Uterus (tissue), 4 donors: ENCODE results near the gene MSRB1. TPM values are rescaled to one million over a fixed set of nuclear protein-coding genes. Genes with fewer than 3 reads are reported as not detected.

Experiments used
- DNase-seq, 2 donors: peaks; one replicate each; pipeline ENCODE4 v3.0.0-alpha.2; 2019 to 2020
- H3K27ac ChIP-seq, 2 donors: fragments of 200-600 bp; sonication (generic); 1 replicate in 1 of 2; 2 replicates in 1 of 2; pipeline ENCODE4 v1.5.1; 2016 to 2018
- H3K27me3 ChIP-seq, 2 donors: fragments of 200-600 bp; sonication (generic); one replicate each; pipeline ENCODE4 v1.5.1; 2018 to 2019; ENCODE audit warnings: control low read depth in 1 of 2
- H3K36me3 ChIP-seq, 2 donors: fragments of 200-600 bp; sonication (generic); one replicate each; pipeline ENCODE4 v1.5.1; 2019; ENCODE audit warnings: control low read depth in 1 of 2
- H3K4me1 ChIP-seq, 2 donors: fragments of 200-600 bp; sonication (generic); one replicate each; pipeline ENCODE4 v1.5.1; 2018 to 2019; ENCODE audit warnings: control low read depth in 1 of 2
- H3K4me3 ChIP-seq, 2 donors: fragments of 200-600 bp; sonication (generic); 1 replicate in 1 of 2; 2 replicates in 1 of 2; pipeline ENCODE4 v1.5.1; 2018 to 2019; ENCODE audit warnings: mild to moderate bottlenecking in 1 of 2
- H3K9me3 ChIP-seq, 2 donors: fragments of 200-600 bp; sonication (generic); one replicate each; pipeline ENCODE4 v1.5.1; 2019; ENCODE audit warnings: control low read depth in 1 of 2
- POLR2A ChIP-seq, 2 donors: fragments of 450-650 bp; IDR thresholded peaks; one replicate each; pipeline ENCODE4 v1.6.1; 2016; ENCODE audit warnings: antibody characterized with exemption in 2 of 2, mild to moderate bottlenecking in 1 of 2, moderate library complexity in 1 of 2
- intact Hi-C: fragments of 100-400 bp; cut with DNase I; formaldehyde crosslinking; loops from one replicate; pipeline ENCODE4 v1.15.1; 2023; ENCODE audit warnings: low total_unique reads
- total RNA-seq, 4 donors: library from RNA; depleted of rRNA in 3 of 4; stranded (reverse); fragments of >200 nt in 3 of 4; gene quantifications; one replicate each; pipeline versions ENCODE4 v1.1.0 to v1.2.4, GENCODE V29; 2014 to 2023
- TF ChIP-seq, protein P1 (sequence below), 4 experiments: fragments of 200-600 bp in 2 of 4; fragments of 450-650 bp in 2 of 4; sonication (generic) in 2 of 4; IDR thresholded peaks; one replicate each; pipeline ENCODE4 v1.5.1; 2016 to 2019; ENCODE audit warnings: antibody characterized with exemption in 4 of 4, mild to moderate bottlenecking in 2 of 4, moderate library complexity in 1 of 4
- donor health status: DM: yes; HTN: yes; CAD: no.

The MSRB1 gene, protein sequence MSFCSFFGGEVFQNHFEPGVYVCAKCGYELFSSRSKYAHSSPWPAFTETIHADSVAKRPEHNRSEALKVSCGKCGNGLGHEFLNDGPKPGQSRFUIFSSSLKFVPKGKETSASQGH
- 10 to 100 TPM in 2 of 4 donors, 1 to 10 TPM in 2; 5.6 to 21.2 (median 11.9) TPM for total RNA-seq

DNA sequence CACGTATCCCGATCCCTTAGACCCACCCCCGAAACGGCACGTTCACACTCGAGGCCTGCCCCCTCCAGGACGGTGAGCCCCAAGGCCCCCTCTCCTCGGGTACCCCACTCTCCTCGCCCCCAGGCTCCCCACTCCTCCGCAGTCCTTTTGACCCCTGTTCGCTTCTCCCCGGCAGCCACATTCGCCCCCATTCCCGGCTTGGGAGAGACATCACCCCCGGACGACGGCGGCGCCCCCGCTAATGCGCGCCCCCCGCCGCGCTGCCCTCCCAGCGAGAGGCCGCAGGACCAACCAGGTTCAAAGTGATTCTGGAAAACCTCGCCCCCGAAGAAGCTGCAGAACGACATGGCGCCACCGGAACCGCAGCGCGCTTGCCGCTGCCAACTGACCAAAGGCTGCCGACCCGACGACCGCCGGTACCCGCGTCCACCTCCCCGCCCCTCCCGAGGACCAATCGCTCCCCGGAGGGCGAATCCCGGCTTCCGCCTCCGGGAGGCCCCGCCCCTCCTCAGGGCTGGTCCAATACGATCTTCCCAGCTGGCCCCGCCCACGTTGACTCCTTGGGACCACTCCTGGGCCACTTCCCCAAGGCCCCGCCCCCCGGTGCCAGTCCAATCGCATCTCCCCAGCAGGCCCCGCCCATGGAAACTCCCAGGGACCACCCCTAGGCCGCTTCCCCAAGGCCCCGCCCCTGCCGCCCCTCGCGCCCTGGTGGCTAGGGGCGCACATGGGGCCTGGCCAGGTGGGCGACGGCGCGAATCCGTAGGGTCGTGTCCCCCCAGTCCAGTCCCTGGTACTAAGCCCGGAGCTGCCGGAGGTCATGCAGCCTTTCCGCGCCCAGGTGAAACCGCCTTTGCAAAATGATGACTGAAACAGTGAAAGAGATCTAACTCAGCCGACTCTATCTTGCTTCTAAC lies at the start of gene MSRB1:
Gene MSRB1 (minus strand): TSS at position 390 of the 917 bp plus-strand sequence. CDS start 43 bp downstream, at position 347.
- Histone ChIP-seq H3K4me3 (peak within 1 kb of the TSS; percentile 88 to 99), H3K27me3 (no peaks in the 10 kb centered on the region), H3K27ac (peak within 1 kb of the TSS; percentile 59 to 81), H3K36me3 (no peaks in the 10 kb centered on the region), H3K4me1 (peaks cover 0 to 5% of the 10 kb centered on the region in 2 donors), H3K9me3 (no peaks in the 10 kb centered on the region)
- DNase-seq, result peak; percentile 99 to 100
- TF ChIP-seq, protein P1, sequence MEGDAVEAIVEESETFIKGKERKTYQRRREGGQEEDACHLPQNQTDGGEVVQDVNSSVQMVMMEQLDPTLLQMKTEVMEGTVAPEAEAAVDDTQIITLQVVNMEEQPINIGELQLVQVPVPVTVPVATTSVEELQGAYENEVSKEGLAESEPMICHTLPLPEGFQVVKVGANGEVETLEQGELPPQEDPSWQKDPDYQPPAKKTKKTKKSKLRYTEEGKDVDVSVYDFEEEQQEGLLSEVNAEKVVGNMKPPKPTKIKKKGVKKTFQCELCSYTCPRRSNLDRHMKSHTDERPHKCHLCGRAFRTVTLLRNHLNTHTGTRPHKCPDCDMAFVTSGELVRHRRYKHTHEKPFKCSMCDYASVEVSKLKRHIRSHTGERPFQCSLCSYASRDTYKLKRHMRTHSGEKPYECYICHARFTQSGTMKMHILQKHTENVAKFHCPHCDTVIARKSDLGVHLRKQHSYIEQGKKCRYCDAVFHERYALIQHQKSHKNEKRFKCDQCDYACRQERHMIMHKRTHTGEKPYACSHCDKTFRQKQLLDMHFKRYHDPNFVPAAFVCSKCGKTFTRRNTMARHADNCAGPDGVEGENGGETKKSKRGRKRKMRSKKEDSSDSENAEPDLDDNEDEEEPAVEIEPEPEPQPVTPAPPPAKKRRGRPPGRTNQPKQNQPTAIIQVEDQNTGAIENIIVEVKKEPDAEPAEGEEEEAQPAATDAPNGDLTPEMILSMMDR (IDR thresholded peaks at IDR 0.05), result peak in 1 of 4 experiments; percentile 33
- TF ChIP-seq POLR2A (IDR thresholded peaks at IDR 0.05), result peak; percentile 80 to 91
- intact Hi-C loops, result no loop called here

DNA sequence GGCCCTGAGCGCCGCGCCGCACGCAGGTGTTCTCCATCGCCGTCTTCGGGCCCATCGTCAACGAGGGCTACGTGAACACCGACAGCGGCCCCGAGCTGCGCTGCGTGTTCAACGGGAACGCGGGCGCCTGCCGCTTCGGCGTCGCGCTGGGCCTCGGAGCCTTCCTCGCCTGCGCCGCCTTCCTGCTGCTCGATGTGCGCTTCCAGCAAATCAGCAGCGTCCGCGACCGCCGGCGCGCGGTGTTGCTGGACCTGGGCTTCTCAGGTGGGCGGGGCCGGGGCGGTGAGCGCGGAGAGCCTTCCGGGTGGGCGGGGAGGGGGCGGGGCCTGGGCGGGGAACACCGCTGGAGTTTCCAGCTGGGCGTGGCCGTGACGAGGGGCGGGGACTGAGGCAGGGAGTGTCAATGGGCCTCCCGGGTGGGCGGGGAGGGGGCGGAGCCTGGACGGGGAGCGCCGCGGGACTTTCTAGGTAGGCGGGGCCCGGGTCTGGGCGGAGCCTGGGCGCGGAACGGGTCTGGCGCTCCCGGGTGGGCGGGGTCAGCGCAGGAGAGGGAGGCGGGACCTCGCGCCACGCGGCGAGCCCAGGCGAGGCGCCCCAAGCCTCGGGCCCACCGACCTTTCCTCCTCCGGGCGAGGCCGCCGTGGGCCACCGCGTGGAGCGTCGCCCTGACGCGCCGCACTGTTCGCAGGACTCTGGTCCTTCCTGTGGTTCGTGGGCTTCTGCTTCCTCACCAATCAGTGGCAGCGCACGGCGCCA lies 49.1 kb upstream of the MSRB1 start:
- intact Hi-C loops, result no loop called here
- no peak overlapping the region for H3K27ac ChIP-seq
- peak overlapping the region in 1 of 2 donors; percentile 7 for H3K4me3 ChIP-seq
- TF ChIP-seq, protein P1 (IDR thresholded peaks at IDR 0.05), result no peak
- TF ChIP-seq POLR2A (IDR thresholded peaks at IDR 0.05), result peak in 1 of 2 donors; percentile 19
- peaks cover 0 to 16% of the 10 kb centered on the region in 2 donors for H3K4me1 ChIP-seq
- peak; percentile 83 to 84 for DNase-seq
- no peaks in the 10 kb centered on the region for H3K9me3 ChIP-seq
- peaks cover 14 to 20% of the 10 kb centered on the region in 2 donors for H3K27me3 ChIP-seq
- no peaks in the 10 kb centered on the region for H3K36me3 ChIP-seq

DNA sequence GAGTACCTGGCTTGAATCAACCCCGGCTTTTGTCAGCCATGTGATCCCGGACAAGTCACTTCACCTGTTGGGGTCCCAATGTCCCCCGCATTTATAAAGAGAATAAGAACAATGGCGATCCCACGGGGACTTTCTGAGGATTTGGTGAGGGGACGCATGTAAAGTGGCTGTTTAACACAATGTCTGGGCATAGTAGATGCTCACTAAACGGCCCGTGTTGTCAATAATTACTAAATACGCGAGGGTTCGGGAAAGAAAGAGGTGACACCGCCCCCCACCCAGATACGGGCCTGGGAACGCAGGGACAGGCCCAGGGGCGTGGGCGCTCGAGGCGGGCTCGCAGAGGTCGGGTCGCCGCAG lies 48.6 kb upstream of the MSRB1 start:
- no peaks in the 10 kb centered on the region for H3K36me3 ChIP-seq
- H3K4me1 ChIP-seq, result peaks cover 0 to 16% of the 10 kb centered on the region in 2 donors
- H3K9me3 ChIP-seq, result no peaks in the 10 kb centered on the region
- peak overlapping the region in 1 of 2 donors; percentile 7 for H3K4me3 ChIP-seq
- no peak overlapping the region for H3K27ac ChIP-seq
- intact Hi-C loops, result no loop called here
- peaks cover 14 to 20% of the 10 kb centered on the region in 2 donors for H3K27me3 ChIP-seq
- TF ChIP-seq, protein P1 (IDR thresholded peaks at IDR 0.05), result no peak
- no peak for TF ChIP-seq POLR2A (IDR thresholded peaks at IDR 0.05)
- DNase-seq, result no peak

DNA sequence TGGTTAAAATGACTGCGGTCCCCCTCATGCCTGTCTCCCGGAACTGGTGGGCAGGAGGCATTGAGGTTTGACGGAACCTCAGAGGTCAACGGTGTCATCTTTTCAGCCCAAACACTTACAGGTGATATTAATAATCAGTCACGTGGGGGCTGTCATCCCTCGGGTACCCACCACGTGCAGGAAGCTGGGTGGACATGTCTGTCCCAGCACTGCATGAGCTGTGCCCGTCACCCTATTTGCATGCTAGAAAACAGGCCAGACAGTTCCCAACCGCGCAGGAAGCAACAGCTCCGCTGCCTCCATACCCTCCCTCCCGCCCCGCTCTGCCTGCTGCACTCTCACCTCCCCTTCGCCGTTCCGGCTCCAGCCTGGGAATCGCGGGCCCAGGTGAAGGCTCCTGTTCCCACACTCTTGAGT lies 48.1 kb upstream of the MSRB1 start:
- H3K4me3 ChIP-seq, result no peak overlapping the region
- H3K27ac ChIP-seq, result no peak overlapping the region

More for the DNA sequence above, 48.1 kb upstream of the MSRB1 start:
- Histone ChIP-seq H3K36me3 (no peaks in the 10 kb centered on the region), H3K27me3 (peaks cover 14 to 20% of the 10 kb centered on the region in 2 donors), H3K9me3 (no peaks in the 10 kb centered on the region), H3K4me1 (peaks cover 0 to 16% of the 10 kb centered on the region in 2 donors)
- intact Hi-C loops, result no loop called here
- no peak for DNase-seq
- TF ChIP-seq, protein P1 (IDR thresholded peaks at IDR 0.05), result no peak
- TF ChIP-seq POLR2A (IDR thresholded peaks at IDR 0.05), result no peak
